Activated CD4-positive, alpha-beta T cell treated with anti-CD3 and anti-CD28 coated beads for 1 hour (primary cell): ENCODE measurements around the gene SCRG1.

Experiments
- DNase-seq: peaks from one replicate; pipeline ENCODE4 v3.0.0-alpha.2; 2020

SCRG1 gene

GRCh38 chr4:173347467-173347866 lies 51.4 kb downstream of the SCRG1 start:
- DNase-seq: no peak

GRCh38 chr4:173346074-173346473 lies 52.8 kb downstream of the SCRG1 start:
- no peak for DNase-seq

DNA sequence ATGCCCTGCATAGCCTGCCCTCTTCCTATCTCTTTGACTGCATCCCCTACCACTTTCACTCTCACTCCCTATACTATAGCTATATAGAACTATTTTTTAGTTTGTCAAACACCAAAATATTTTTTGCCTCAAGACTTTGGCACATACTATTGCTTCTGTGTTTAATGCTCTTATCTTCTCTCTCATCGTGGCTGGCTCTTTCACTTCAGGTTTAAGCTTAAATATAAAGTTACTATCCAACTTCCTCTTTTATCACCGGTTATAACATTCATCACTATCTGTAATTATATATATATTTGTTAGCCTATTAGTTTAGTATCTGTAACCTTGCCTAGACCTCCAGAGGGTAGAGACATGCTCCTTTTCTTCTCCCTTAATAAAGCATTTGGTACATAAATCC lies 53.3 kb downstream of the SCRG1 start:
- no peak for DNase-seq

DNA sequence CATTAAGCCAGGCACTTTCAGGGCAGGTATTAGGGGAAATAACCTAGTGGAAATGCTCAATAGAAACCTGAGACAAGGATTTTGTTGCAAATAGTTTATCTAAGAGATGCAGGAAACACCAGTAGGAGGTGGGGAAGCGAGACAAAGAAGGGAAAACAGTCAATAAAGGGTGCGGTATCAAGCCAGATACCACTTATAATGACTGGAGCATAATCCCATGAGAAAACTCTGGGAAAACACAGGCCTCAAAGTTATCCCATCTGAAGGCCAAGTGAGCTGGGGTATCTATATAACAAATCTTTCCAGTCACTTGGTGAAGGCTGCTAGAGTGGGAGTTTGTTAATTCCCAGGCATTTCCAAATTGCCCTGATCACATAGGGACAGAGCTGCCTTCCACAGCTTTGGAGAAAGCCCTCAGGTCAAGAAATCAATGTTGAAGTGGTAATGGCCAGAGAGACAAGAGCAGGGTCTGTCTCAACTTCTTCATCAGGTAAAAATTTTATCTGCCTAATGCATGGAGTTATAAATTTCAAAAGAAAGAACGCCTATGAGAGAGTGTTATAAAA lies 55.0 kb downstream of the SCRG1 start:
- no peak for DNase-seq

DNA sequence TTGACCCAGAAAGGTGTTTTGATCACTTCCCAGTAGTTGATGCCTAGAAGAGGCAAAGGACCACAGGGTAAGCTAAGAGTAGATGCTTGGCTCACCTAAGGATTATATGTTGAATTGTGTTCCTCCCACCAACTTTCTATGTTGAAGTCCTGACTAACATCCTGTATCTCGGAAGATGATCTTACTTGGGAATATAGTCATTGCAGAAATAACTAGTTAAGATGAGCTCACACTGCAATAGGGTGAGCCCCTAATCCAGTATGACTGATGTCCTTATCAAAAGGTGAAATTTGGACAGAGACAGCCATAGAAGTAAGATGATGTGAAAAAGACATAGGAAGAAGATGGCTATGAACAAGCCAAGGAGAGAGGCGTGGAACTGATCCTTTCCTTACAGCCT lies 61.5 kb downstream of the SCRG1 start:
- DNase-seq: no peak

GRCh38 chr4:173334891-173335752 lies 63.8 kb downstream of the SCRG1 start:
- DNase-seq: no peak
